Posterior cingulate gyrus (tissue), 11 donors: ENCODE data around the gene ARL3.
"Not testable (repeated sequence)": the region's sequence is repeated elsewhere in the genome, so short reads cannot be mapped to it uniquely, and the experiment has no call there.

Experiments
- DNase-seq, 10 donors: peaks; one replicate each; pipeline versions ENCODE4 v3.0.0 to v3.0.0-alpha.2; 2020 to 2021; ENCODE audit warnings: mixed read lengths in 3 of 10
- intact Hi-C: fragments of 100-400 bp; cut with DNase I; formaldehyde crosslinking; loops from one replicate; pipeline ENCODE4 v1.15.1; 2023

Gene ARL3

GRCh38 chr10:102712089-102712488 lies 2.1 kb downstream of the ARL3 start:
- intact Hi-C loops: loop anchor here (5.0 kb wide), 1 partner anchor 35 kb away; no protein-coding TSS in a partner anchor
- no peak for DNase-seq

GRCh38 chr10:102710609-102711008 lies 3.6 kb downstream of the ARL3 start:
- no peak for DNase-seq
- intact Hi-C loops: loop anchor here (5.0 kb wide), 1 partner anchor 33 kb away; no protein-coding TSS in a partner anchor

DNA sequence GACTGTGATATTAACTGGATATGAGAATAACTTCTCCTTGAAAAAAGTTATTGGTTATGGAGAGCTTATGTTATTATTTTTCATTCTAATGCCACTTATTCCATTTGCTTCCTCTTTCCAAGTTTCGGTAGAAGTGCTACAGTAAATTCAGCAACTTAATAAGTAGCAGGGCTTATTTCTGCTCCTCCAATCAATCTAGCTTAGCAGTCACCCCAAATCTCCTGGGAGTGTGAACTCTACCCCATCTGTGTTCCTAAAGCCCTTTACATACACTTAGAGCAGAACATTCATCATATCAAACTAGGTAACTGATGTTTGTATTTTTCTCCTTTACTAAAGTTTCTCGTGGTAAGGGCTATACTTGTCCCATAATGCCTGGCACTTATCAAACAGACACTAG lies 8.7 kb downstream of the ARL3 start:
- intact Hi-C loops: no loop called here
- no peak for DNase-seq

GRCh38 chr10:102704915-102705314 lies 9.3 kb downstream of the ARL3 start:
- intact Hi-C loops: no loop called here
- no peak for DNase-seq

DNA sequence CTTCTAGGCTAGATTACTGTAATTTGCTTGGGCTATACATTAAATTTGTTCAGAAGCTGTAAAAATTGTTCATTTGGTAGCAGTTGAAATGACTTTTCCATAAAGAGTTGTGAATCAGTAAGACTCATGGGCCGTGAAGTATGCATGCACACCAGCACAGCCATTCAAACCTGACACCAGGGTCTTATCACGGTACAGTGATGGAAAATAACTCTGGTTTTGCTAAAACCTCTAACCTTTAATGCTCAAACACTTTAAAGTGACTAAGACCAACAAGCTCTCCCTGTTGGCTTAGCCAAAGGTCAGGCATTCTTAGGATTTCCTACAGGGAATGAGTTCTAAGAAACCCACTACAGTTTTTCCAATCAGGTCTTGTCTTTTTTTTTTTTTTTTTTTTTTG lies 11.5 kb downstream of the ARL3 start:
- intact Hi-C loops: no loop called here
- no peak for DNase-seq

- intact Hi-C loops: no loop called here
These were observed 12.4 kb downstream of the ARL3 start for GRCh38 chr10:102701796-102702195.

DNA sequence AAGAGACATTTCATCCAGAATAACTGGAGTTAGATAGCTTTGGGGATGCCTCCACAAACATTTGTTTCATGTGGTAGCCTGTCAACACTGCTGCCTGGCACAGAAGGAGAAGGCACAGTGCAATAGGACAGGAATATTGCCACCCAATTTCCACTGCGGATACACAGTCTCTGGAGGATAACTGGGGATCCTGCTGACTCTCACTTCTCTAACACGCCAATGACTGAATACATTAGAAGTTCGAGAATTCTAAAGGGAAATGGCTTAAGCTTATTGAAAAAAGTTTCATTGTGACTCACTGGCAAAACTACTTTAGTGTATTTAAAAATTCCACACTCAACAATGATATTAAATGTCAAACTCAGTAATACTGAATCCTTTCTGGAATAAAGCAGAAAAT lies 12.9 kb downstream of the ARL3 start:
- intact Hi-C loops: no loop called here
- no peak for DNase-seq

More at GRCh38 chr10:102701796-102702195, 12.4 kb downstream of the ARL3 start:
- no peak for DNase-seq

DNA sequence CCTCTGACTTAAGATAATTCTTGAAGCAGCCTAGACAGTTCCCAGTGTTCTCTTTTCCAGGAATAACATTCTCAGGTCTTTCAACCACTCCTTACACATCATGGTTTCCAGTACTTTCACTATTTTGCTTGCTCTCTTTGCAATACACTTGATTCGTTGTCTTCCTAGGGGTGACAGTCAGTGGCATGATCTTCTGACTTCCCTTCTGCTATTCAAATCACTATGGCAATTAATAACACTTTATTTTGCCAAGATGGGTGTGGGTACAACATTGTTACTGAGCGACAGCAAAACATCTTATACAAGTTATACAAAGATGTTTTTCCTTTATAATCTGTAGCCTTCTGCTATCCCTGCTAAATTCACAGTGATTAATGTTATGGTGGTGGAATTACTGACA lies 15.3 kb downstream of the ARL3 start:
- DNase-seq: no peak

DNA sequence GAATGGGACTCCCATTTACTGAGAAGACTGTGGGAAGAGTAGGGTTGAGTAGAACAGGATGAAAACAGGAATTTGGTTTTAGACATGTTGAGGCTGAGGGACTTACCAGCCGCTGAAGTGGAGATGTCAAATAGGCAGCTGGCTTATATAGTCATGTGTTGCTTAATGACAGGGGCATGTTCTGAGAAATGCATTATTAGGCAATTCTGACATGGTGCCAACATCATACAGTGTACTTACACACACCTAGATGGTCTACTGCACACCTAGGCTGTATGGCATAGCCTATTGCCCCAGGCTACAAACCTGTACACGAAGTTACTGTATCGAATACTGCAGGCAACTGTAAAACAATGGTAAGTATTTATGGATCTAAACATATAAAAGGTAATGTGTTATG lies 17.5 kb downstream of the ARL3 start:
- intact Hi-C loops: no loop called here
- DNase-seq: no peak

More for the DNA sequence above, 15.3 kb downstream of the ARL3 start:
- intact Hi-C loops: no loop called here

DNA sequence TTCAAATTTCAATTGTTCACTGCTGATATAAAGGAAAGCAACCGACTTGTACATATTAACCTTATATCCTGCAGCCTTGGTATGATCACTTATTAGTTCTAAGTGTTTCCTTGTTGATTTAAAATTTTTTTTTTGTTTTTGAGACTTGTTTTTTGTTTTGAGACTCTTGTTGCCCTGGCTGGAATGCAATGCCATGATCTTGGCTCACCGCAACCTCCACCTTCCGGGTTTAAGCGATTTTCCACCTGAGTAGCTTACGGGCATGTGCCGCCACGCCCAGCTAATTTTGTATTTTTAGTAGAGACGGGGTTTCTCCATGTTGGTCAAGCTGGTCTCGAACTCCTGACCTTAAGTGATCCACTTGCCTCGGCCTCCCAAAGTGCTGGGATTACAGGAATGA lies 18.8 kb downstream of the ARL3 start:
- peak in 1 of 10 donors; percentile 15 for DNase-seq
- intact Hi-C loops: not testable (repeated sequence)

GRCh38 chr10:102691285-102692066 lies 22.7 kb downstream of the ARL3 start:
- no peak for DNase-seq
- intact Hi-C loops: no loop called here

- DNase-seq: no peak
- intact Hi-C loops: no loop called here
These were observed 30.5 kb downstream of the ARL3 start for GRCh38 chr10:102683736-102684135.

DNA sequence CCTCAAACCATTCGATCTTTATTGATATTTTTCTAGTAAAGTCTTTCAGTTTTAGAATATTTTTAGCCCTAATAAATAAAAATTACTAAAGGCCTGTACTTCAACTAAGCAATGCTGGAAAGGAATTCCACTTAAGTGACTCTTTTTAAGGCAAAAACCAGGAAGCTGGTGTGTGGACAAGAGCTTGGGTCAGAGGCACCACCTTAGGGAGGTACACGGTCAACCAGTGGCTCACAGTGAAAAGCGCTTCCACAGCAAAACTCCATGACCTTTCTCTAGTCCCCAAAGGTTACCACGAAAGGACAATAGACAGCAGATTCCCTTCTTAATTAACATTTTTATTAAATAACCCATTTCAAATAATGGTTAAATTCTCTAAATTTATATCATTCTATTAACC lies 31.2 kb downstream of the ARL3 start:
- intact Hi-C loops: no loop called here
- no peak for DNase-seq

DNA sequence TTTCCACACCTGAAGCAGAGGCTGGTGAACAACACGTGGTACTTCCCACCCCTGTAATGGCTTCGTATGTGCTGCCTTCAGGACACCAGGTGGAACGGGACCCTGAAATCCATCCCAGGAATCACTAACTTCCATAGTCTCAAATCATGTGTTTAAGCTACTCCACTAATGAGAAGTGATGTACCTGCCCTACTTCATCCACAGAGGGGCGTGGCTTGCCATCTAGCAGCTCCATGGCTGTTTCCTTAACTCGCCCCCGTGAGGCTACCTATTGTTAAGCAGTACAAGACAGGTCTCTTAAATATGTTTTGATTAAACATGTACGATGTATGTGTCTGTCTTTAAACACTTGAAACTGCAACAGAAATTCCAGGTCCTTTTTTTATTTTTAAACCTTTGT lies 31.8 kb downstream of the ARL3 start:
- intact Hi-C loops: no loop called here
- DNase-seq: peak in 1 of 10 donors; percentile 34

DNA sequence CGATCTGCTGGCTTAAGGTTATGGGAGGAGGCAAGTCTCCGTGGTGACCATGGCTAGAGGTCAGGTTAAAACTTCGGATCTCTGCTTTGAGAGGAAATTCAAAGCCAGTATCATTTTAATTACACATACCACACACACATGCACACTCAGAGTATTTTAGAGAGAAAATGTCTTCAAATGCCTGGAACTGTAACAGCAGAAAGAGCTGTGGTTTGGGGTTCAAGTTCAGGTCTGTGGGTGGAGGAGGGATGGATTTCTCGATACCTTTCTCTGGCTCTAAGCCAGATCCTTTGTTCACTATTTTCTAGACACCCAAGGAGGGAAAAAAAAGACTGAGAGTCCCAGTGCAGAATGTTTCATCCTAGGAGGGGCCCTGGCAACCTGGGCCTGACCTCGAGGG lies 32.5 kb downstream of the ARL3 start:
- intact Hi-C loops: no loop called here
- no peak for DNase-seq

- intact Hi-C loops: loop anchor here (5.0 kb wide), 1 partner anchor 33 kb away; the partner anchor contains the start of genes ARL3 and SFXN2
- peak in 1 of 10 donors; percentile 30 for DNase-seq
These were observed 34.6 kb downstream of the ARL3 start for GRCh38 chr10:102679596-102679995.

- peak; percentile 42 to 97 (median 80) for DNase-seq
- intact Hi-C loops: loop anchor here (5.0 kb wide), 1 partner anchor 33 kb away; the partner anchor contains the start of genes ARL3 and SFXN2
These were observed 35.3 kb downstream of the ARL3 start for GRCh38 chr10:102678842-102679289.

DNA sequence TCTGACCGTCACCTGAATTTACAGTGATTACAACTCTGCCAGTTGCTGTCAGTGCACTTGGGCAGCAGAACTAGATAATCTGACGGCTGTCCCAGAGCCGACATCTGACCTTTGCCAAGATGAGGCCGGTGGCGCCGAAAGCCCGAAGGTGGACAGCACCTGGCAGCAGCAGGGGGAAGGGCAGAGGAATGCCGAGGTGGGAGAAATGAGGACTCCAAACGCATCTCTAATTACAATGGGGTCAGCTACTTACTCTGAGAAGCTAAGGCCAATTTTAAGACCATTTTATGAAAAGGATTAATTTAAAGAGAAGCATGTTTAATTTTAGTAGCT lies 36.2 kb downstream of the ARL3 start:
- intact Hi-C loops: loop anchor here (5.0 kb wide), 1 partner anchor 34 kb away; the partner anchor contains the start of genes ARL3 and SFXN2
- peak in 1 of 10 donors; percentile 56 for DNase-seq

GRCh38 chr10:102677331-102678067 lies 36.7 kb downstream of the ARL3 start:
- intact Hi-C loops: loop anchor here (5.0 kb wide), 1 partner anchor 35 kb away; the partner anchor contains the start of genes ARL3 and SFXN2

DNA sequence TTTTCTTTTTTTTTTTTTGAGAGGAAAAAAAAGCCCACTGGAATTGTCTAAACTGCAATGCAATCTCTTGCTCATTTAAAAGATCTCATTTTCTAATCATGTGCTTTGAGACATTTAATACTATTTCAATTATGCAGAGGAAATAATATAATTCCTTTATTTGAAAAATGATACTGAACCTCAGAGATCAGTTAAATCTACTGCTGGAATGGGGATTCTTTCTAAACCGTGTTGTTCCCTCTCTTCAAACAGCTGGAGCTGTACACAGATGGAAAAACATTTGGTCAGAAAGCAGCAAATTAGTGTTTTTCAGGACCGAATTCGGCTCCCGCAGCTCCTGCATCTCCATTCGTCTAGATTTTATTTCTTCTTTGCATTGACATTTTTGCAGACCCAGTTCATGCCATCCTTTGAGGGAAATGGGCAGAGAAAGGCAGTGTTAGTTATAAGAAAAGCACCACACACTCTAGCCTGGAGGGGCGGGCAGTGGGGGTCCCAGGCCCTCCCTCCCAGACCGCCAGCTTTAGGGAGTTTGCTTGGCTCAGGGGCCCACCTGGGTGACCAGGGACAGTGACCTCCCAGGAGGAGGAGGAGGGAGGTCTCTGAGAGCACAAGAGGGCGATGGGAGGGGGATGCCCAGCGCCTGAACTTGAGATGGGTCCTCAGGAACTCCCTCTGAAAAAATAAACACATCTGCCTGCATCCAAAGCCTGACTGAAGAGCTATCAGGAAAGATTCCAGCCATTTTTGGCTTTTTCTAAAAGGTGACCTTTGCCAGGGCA lies 37.5 kb downstream of the ARL3 start:
- DNase-seq: peak in 1 of 10 donors; percentile 24
- intact Hi-C loops: loop anchor here (5.0 kb wide), 1 partner anchor 36 kb away; the partner anchor contains the start of genes ARL3 and SFXN2

More at GRCh38 chr10:102677331-102678067, 36.7 kb downstream of the ARL3 start:
- peak in 1 of 10 donors; percentile 54 for DNase-seq
